ENCODE results near the gene SVBP.
"Not testable (repeated sequence)": the region's sequence is repeated elsewhere in the genome, so short reads cannot be mapped to it uniquely, and the experiment has no call there.

Gene SVBP

GRCh38 chr1:42841440-42842147, 24.4 kb upstream of the SVBP start:
- DNase-seq (ENCODE audit: low spot score) = no peak

GRCh38 chr1:42841010-42841409, 23.8 kb upstream of the SVBP start:
- DNase-seq (ENCODE audit: low spot score) = no peak

- DNase-seq (ENCODE audit: low spot score) = no peak
These were observed 21.4 kb upstream of the SVBP start for GRCh38 chr1:42838482-42839190.

GRCh38 chr1:42837709-42838108, 20.5 kb upstream of the SVBP start:
- DNase-seq (ENCODE audit: low spot score) = no peak

- DNase-seq (ENCODE audit: low spot score) = no peak
These were observed 18.2 kb upstream of the SVBP start for GRCh38 chr1:42835422-42835821.

- no peak for DNase-seq (ENCODE audit: low spot score)
These were observed 17.6 kb upstream of the SVBP start for GRCh38 chr1:42834803-42835202.

GRCh38 chr1:42833981-42834380, 16.8 kb upstream of the SVBP start:
- no peak for DNase-seq (ENCODE audit: low spot score)

GRCh38 chr1:42832641-42833240, 15.5 kb upstream of the SVBP start:
- no peak for DNase-seq (ENCODE audit: low spot score)

- no peak for DNase-seq (ENCODE audit: low spot score)
These were observed 14.1 kb upstream of the SVBP start for GRCh38 chr1:42831273-42831672.

- DNase-seq (ENCODE audit: low spot score) = no peak
These were observed 13.4 kb upstream of the SVBP start for GRCh38 chr1:42830631-42831030.

GRCh38 chr1:42825036-42825851, 8.0 kb upstream of the SVBP start:
- DNase-seq (ENCODE audit: low spot score) = no peak

GRCh38 chr1:42824481-42825035, 7.4 kb upstream of the SVBP start:
- DNase-seq (ENCODE audit: low spot score) = no peak

- DNase-seq (ENCODE audit: low spot score) = no peak
These were observed 5.7 kb upstream of the SVBP start for GRCh38 chr1:42822800-42823392.

- no peak for DNase-seq (ENCODE audit: low spot score)
These were observed 4.5 kb upstream of the SVBP start for GRCh38 chr1:42821690-42822089.

- no peak for DNase-seq (ENCODE audit: low spot score)
These were observed 3.6 kb upstream of the SVBP start for GRCh38 chr1:42820813-42821212.

GRCh38 chr1:42817976-42818375, 779 bp upstream of the SVBP start:
- no peak for DNase-seq (ENCODE audit: low spot score)

- DNase-seq (ENCODE audit: low spot score) = no peak
These were observed 207 bp upstream of the SVBP start for GRCh38 chr1:42817440-42817767.

GRCh38 chr1:42815941-42816584, 1.1 kb downstream of the SVBP start:
- peak; percentile 7 for DNase-seq (ENCODE audit: low spot score)

- DNase-seq (ENCODE audit: low spot score) = not testable (repeated sequence)
These were observed 2.4 kb downstream of the SVBP start for GRCh38 chr1:42814815-42815214.

GRCh38 chr1:42807056-42807668, 10.0 kb downstream of the SVBP start:
- no peak for DNase-seq (ENCODE audit: low spot score)

GRCh38 chr1:42806593-42806992, 10.6 kb downstream of the SVBP start:
- no peak for DNase-seq (ENCODE audit: low spot score)

All from RKO (cell line).